OCI-LY3 (cell line): Measurements from ENCODE around the gene BACH2.

Experiments used
- EZH2phosphoT487 ChIP-seq: fragments of 200-600 bp; shearing (Covaris generic); IDR thresholded peaks from 2 replicates; pipeline ENCODE4 v1.6.1; 2018; ENCODE audit warnings: antibody characterized with exemption, mixed run types, low read depth
- TF ChIP-seq, protein P1 (sequence below): fragments of 200-600, 300-600 bp; sonication (generic); IDR thresholded peaks from 2 replicates; pipeline ENCODE4 v1.5.1; 2014; ENCODE audit warnings: antibody characterized with exemption, low read length, low read depth

- TF ChIP-seq, protein P1, sequence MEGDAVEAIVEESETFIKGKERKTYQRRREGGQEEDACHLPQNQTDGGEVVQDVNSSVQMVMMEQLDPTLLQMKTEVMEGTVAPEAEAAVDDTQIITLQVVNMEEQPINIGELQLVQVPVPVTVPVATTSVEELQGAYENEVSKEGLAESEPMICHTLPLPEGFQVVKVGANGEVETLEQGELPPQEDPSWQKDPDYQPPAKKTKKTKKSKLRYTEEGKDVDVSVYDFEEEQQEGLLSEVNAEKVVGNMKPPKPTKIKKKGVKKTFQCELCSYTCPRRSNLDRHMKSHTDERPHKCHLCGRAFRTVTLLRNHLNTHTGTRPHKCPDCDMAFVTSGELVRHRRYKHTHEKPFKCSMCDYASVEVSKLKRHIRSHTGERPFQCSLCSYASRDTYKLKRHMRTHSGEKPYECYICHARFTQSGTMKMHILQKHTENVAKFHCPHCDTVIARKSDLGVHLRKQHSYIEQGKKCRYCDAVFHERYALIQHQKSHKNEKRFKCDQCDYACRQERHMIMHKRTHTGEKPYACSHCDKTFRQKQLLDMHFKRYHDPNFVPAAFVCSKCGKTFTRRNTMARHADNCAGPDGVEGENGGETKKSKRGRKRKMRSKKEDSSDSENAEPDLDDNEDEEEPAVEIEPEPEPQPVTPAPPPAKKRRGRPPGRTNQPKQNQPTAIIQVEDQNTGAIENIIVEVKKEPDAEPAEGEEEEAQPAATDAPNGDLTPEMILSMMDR, result no peak
- no peak for TF ChIP-seq EZH2phosphoT487
Observed at GRCh38 chr6:90005048-90005827, 291.4 kb downstream of the BACH2 start.
